ENCODE results near the gene CEP20. TPM values are rescaled to one million over a fixed set of nuclear protein-coding genes. Genes with fewer than 3 reads are reported as not detected.

CEP20 gene
- total RNA-seq, 1 experiment from 2014 or later: 37.0 TPM

GRCh38 chr16:15827299-15827698, 61.1 kb downstream of the CEP20 start:
- ChIA-PET POLR2A (ENCODE audit: unreplicated experiment) (no interaction called here), CTCF (no interaction called here)
- no peaks in the 10 kb centered on the region for H3K9me3 ChIP-seq (ENCODE audit: low read length)
- no peak overlapping the region for H2AFZ ChIP-seq (ENCODE audit: low read length)
- no peaks in the 10 kb centered on the region for H4K20me1 ChIP-seq (ENCODE audit: low read length)
- no peaks in the 10 kb centered on the region for H3K36me3 ChIP-seq (ENCODE audit: low read depth, low read length)
- H3F3A ChIP-seq (ENCODE audit: low read length, unreplicated experiment): no peaks in the 10 kb centered on the region
- no peaks in the 10 kb centered on the region for H3K79me2 ChIP-seq (ENCODE audit: low read length)
- no TSS peak for BruUV-seq (replicated peaks)
- intact Hi-C loops (cut with micrococcal nuclease): no loop called here
- H3K4me1 ChIP-seq (ENCODE audit: insufficient read depth, low read length): no peaks in the 10 kb centered on the region
- no peak for DNase-seq
- H3K27me3 ChIP-seq (ENCODE audit: low read length): no peaks in the 10 kb centered on the region
- ATAC-seq: no peak
- H3K9me2 ChIP-seq (replicated peaks; ENCODE audit: low read length): no peaks in the 10 kb centered on the region
- TF ChIP-seq EZH2 (IDR thresholded peaks at IDR 0.05; ENCODE audit: low read length, unreplicated experiment) (no peak), CTCF (conservative IDR thresholded peaks at IDR 0.05; ENCODE audit: low read depth, low read length) (no peak), EZH2phosphoT487 (IDR thresholded peaks at IDR 0.05; ENCODE audit: borderline replicate concordance, low read length) (no peak)
- H3K9ac ChIP-seq (ENCODE audit: low read length): no peak overlapping the region
- no peak overlapping the region for H3K4me2 ChIP-seq (ENCODE audit: low read length)
- H3K4me3 ChIP-seq (ENCODE audit: low read length): no peak overlapping the region
- no peak overlapping the region for H3K27ac ChIP-seq (ENCODE audit: low read length)

- H3K9me2 ChIP-seq (replicated peaks; ENCODE audit: low read length): no peaks in the 10 kb centered on the region
- no peaks in the 10 kb centered on the region for H4K20me1 ChIP-seq (ENCODE audit: low read length)
- ChIA-PET POLR2A (ENCODE audit: unreplicated experiment) (no interaction called here), CTCF (interaction anchor here (0.5 kb wide), 1 partner anchor 178 kb away, joined by 4 read pairs; no protein-coding TSS in a partner anchor)
- no peak overlapping the region for H3K27ac ChIP-seq (ENCODE audit: low read length)
- TF ChIP-seq EZH2phosphoT487 (IDR thresholded peaks at IDR 0.05; ENCODE audit: borderline replicate concordance, low read length): no peak
- no peak for TF ChIP-seq CTCF (conservative IDR thresholded peaks at IDR 0.05; ENCODE audit: low read depth, low read length)
- TF ChIP-seq EZH2 (IDR thresholded peaks at IDR 0.05; ENCODE audit: low read length, unreplicated experiment): no peak
- no peaks in the 10 kb centered on the region for H3K36me3 ChIP-seq (ENCODE audit: low read depth, low read length)
- no peak overlapping the region for H3K4me3 ChIP-seq (ENCODE audit: low read length)
- no peak overlapping the region for H3K9ac ChIP-seq (ENCODE audit: low read length)
- BruUV-seq (replicated peaks): no TSS peak
- intact Hi-C loops (cut with micrococcal nuclease): no loop called here
- no peak for ATAC-seq
- no peaks in the 10 kb centered on the region for H3F3A ChIP-seq (ENCODE audit: low read length, unreplicated experiment)
- no peak overlapping the region for H2AFZ ChIP-seq (ENCODE audit: low read length)
- H3K4me2 ChIP-seq (ENCODE audit: low read length): no peak overlapping the region
- DNase-seq: no peak
- H3K27me3 ChIP-seq (ENCODE audit: low read length): no peaks in the 10 kb centered on the region
- no peaks in the 10 kb centered on the region for H3K79me2 ChIP-seq (ENCODE audit: low read length)
- H3K9me3 ChIP-seq (ENCODE audit: low read length): no peaks in the 10 kb centered on the region
- no peaks in the 10 kb centered on the region for H3K4me1 ChIP-seq (ENCODE audit: insufficient read depth, low read length)
Measured at GRCh38 chr16:15825750-15826305, 62.6 kb downstream of the CEP20 start.

GRCh38 chr16:15822957-15823356, 65.4 kb downstream of the CEP20 start:
- H3K9ac ChIP-seq (ENCODE audit: low read length): no peak overlapping the region
- no peaks in the 10 kb centered on the region for H3K4me1 ChIP-seq (ENCODE audit: insufficient read depth, low read length)
- H3K4me3 ChIP-seq (ENCODE audit: low read length): no peak overlapping the region
- intact Hi-C loops (cut with micrococcal nuclease): loop anchor here (5.0 kb wide), 1 partner anchor 304 kb away; no protein-coding TSS in a partner anchor
- BruUV-seq (replicated peaks): no TSS peak
- no peak overlapping the region for H3K4me2 ChIP-seq (ENCODE audit: low read length)
- H3K9me2 ChIP-seq (replicated peaks; ENCODE audit: low read length): no peaks in the 10 kb centered on the region
- H3K9me3 ChIP-seq (ENCODE audit: low read length): no peaks in the 10 kb centered on the region
- H4K20me1 ChIP-seq (ENCODE audit: low read length): no peaks in the 10 kb centered on the region
- ChIA-PET CTCF (interaction anchor here (3.2 kb wide), 1 partner anchor 45 kb away, joined by 18 read pairs; no protein-coding TSS in a partner anchor), POLR2A (ENCODE audit: unreplicated experiment) (interaction anchor here (0.6 kb wide), 1 partner anchor 153 kb away, joined by 3 read pairs; no protein-coding TSS in a partner anchor)
- no peaks in the 10 kb centered on the region for H3K27me3 ChIP-seq (ENCODE audit: low read length)
- H3K27ac ChIP-seq (ENCODE audit: low read length): no peak overlapping the region
- H2AFZ ChIP-seq (ENCODE audit: low read length): no peak overlapping the region
- no peak for TF ChIP-seq EZH2 (IDR thresholded peaks at IDR 0.05; ENCODE audit: low read length, unreplicated experiment)
- no peak for TF ChIP-seq EZH2phosphoT487 (IDR thresholded peaks at IDR 0.05; ENCODE audit: borderline replicate concordance, low read length)
- no peak for TF ChIP-seq CTCF (conservative IDR thresholded peaks at IDR 0.05; ENCODE audit: low read depth, low read length)
- no peak for ATAC-seq
- DNase-seq: no peak
- H3K36me3 ChIP-seq (ENCODE audit: low read depth, low read length): no peaks in the 10 kb centered on the region
- no peaks in the 10 kb centered on the region for H3K79me2 ChIP-seq (ENCODE audit: low read length)
- no peaks in the 10 kb centered on the region for H3F3A ChIP-seq (ENCODE audit: low read length, unreplicated experiment)
